ENCODE measurements around the gene UBE2M. TPM values are rescaled to one million over a fixed set of nuclear protein-coding genes. Genes with fewer than 3 reads are reported as not detected.
A peak's percentile ranks its signal among the peaks of the same experiment; 100 is the strongest.

Gene UBE2M
- total RNA-seq, 1 donor from 2014 or later: 57.4 TPM

DNA sequence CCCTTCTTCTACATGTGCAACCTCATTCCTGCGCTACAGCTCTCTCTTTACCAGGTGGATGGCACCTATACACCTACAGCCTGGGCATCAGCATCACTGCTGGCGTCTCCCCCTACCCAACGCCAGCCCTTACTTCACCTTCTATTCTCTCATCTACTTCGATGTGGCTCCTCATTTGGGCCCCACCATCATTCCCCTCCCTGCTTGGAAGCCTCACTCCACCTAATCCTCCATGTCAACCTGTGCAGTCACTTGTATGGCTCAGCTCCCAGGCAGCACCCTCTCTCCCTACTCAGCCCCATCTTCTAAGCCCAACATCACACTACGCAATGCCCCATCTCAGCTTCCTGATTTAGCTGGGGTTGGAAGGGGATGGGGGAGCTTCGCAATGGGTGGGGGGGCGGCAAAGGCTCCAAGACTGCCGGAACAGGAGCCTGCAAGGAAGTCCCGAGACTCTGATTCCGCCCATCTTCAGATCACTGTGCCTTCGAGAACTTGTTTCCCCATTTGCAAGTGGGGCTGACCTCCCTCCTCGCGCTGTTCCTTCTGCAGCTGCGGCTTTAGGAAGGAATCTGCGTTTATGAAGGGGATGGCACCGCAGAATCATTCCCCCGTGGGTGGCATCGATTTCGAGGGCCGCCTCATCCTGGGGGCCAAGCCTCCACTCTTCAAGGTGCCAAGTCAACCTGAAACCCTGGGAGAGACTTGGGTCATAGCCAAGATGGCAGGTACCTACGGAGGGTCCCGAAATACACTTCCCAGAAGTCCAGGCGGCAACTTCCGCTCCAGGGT is 13.8 kb upstream of the UBE2M start:
- intact Hi-C loops (cut with DNase I): no loop called here
- peak; percentile 55 for DNase-seq (ENCODE audit: low spot score)
- no peak for ATAC-seq

DNA sequence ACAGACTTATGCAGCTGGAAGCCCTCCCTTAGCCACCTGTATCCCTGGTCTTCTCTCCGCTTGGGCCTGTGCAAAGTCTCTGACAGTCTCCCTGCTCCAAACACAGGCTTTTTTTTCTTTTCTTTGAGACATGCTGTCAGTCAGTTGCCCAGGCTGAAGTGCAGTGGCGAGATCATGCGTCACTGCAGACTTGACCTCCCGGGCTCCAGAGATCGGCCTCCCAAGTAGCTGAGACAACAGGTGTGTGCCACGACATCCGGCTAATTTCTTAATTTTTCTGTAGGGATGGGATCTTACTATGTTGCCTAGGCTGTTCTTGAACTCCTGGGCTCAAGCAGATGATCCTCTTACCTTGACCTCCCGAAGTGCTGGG is 13.2 kb upstream of the UBE2M start:
- DNase-seq (ENCODE audit: low spot score) (peak; percentile 50), ATAC-seq (no peak)
- intact Hi-C loops (cut with DNase I): no loop called here

DNA sequence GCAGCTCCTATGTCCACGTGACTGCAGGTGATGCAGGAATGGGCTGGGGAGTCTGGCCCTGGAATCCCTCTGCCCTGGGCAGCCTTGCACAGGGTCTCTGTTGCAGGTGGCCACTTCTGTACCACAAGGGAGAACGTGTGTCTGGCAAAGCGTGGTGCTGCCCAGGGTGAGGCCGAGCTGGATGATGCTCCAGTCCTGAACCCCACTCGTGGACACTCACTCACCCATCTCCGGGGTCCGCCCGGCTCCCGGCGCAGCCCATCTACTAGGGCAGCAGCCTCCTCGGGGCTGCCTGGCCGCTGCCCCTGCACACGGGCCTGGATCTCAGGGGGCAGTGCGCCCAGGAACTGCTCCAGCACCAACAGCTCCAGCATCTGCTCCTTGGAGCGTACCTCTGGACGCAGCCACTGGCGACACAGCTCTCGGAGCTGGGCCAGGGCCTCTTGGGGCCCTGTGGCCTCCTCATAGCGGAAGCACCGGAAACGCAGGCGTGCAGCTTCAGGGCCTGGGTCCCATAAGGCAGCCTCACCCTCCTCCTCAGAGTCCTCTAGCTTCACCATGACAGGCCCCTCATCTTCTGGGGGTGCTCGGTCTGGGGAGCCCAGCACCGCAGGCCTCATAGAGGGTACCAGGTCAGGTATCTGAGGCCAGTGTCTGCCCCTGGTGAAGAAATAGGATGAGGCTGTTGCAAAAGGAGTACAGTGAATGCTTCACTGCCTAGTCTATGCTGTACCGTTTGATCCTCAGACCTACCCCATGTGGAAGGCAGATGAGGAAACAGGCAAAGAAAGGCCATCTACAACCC is 12.6 kb upstream of the UBE2M start:
- peak; percentile 61 for DNase-seq (ENCODE audit: low spot score)
- no peak for ATAC-seq
- intact Hi-C loops (cut with DNase I): no loop called here

DNA sequence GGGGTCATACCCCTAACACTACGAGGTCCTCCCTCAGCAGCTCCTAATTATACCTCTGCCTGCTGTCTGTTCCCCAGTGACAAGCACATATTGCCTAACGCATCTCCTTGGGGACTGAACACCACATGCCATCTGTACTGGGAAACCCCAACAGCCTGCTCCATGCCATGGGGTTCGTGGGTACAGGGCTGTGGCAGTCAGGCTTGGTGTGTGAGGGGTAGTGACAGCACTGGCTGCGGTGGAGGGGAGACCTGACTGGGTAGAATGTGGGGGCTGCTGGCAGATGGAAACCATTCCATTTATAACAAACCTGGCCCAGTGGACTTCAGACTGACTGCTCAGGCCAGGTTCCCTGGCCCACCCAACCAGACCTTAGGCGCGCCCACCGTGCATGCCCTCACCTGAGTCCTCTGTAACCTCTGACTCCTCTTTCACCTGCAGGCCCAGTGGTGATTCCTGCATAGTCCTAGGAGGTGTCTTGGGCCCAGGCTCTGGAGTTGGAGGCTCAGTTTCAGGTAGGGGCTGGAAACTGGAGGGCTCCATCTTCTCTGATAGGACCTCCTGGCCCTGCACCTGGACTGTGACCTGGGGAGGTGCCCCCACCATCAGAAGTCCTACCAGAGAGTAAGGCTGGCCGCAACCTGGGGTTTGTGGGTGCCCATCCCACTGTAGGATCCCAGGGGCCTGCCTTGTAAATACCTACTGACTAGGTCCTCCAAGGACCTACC is 11.7 kb upstream of the UBE2M start:
- ATAC-seq (no peak), DNase-seq (ENCODE audit: low spot score) (peak; percentile 54)
- intact Hi-C loops (cut with DNase I): no loop called here

DNA sequence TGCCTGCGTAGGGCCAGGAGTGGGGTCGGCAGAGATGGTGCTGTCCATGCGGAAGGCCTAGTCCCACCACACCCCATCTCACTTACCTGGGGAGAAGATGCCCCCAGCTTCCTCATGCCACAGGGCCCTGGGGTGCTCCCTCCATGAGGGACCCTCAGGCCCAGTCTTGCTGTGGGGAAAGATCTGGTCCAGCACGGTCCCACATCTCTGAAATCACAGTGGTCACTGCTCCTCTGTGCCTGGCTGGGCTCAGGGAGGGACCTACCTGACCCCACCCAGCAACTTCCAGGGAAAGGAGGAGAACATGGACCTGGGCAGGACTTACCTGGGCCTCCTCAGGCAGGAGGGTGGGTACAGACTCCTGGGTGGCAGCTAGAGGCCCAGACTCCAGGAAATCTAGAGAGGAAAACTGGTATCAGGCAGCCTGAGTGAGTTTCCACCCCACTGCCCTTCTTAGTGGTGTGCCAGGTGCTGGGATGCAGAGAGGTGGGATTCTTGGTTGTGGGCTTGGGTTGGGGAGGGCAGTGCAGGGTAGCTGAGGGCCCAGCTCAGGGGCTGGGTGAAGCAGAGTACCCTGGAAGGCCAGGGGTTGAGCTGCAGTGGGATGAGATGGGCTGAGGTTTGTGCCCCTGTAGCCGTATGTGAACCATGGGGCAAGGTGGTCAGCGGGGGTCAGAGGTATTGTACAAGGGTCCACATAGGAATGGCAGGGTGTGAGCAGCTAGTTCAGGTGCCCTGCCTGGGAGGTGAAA is 11.0 kb upstream of the UBE2M start:
- intact Hi-C loops (cut with DNase I): no loop called here
- DNase-seq (ENCODE audit: low spot score) (peak; percentile 52), ATAC-seq (no peak)

DNA sequence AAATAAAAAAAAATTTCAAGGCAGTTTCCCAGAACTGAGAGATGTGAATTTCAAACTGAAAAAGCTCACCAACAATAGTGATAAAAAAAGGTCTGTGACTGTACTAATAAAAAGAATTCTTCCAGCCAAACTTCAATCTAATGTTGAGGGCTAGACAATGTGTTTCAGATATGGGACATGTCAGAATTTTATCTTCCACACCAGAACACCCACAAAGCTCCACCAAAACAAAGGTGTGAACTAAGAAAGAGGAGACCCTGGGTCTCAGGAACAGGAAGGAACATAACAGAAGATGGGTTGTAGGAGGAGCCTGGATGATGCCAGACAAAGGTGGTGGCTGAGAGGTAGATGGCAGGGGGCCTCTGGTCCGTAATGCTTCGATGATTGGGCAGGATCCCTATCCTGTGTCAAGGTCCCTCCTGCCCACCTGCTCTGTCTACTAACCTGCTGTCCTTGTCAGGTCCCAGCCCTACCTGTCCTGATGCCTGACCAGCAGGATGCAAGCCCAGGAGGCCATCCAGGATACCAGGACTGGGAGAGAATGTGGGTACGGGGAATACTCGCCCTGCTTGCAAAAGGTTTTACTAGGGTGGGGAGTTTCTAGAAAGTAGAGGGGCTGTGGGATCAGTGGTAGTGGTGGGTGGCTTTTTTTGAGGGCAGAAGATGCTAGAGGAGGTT is 10.2 kb upstream of the UBE2M start:
- intact Hi-C loops (cut with DNase I): no loop called here
- ATAC-seq (no peak), DNase-seq (ENCODE audit: low spot score) (peak; percentile 39)

DNA sequence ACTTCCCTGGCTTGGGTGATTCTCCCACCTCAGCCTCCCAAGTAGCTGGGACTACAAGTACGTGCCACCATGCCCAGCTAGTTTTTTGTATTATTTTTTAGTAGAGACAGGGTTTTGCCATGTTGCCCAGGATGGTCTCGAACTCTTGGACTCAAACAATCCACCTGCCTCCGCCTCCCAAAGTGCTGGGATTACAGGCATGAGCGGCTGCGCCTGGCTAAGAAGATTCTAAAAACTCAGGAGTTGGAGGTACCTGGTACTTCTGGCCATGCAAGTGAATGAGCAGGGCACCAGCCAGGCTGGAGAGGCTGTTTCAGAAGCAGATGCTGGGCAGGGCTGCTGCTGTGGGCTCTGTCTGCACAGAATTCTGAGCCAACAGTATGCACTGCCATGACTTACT is 8.6 kb upstream of the UBE2M start:
- intact Hi-C loops (cut with DNase I): no loop called here
- peak; percentile 42 for DNase-seq (ENCODE audit: low spot score)
- no peak for ATAC-seq

DNA sequence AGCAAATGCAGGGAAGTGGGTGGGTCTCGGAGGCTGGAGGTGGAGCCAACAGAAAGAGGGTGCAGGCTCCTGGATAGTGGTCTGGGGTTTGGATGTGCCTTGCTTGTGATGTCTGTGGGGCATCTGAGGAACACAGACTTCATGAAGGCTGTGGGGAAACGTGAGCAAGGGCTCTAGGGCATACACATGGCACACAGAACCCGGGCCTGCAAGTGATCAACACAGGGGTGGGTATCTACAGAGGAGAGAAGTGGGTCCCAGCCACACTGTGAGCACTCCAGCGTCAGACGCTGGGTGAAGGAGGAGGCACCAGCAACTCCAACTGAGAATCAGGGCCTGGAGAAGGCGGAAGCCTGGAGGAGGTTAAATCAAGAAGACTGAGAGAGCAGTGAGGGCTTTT is 5.4 kb upstream of the UBE2M start:
- intact Hi-C loops (cut with DNase I): no loop called here
- ATAC-seq (no peak), DNase-seq (ENCODE audit: low spot score) (peak; percentile 56)

DNA sequence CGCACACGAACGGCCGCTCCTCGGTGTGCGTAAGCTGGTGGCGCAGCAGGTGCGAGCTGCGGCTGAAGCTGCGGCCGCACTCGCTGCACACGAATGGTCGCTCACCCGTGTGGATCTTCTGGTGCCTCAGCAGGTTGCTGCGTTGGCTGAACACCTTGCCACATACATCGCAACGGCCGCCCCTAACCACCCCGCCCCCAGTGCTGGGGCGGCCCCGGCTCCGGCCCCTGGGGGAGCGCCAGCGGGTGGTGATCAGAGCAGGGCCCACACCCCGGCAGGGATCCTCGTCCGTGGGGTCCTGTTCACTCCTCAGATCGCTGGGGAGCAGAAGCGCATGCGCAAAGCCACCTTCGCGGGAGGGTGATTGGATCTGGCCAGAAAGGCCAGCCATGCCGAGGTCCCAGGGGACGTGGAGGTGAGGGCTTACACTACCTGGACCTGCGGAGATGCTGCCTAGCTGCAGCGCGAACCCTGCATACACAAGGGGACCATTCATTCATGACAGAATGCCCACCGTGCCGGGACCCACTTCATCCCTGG is 4.7 kb upstream of the UBE2M start:
- intact Hi-C loops (cut with DNase I): no loop called here
- ATAC-seq (no peak), DNase-seq (ENCODE audit: low spot score) (peak; percentile 74)

DNA sequence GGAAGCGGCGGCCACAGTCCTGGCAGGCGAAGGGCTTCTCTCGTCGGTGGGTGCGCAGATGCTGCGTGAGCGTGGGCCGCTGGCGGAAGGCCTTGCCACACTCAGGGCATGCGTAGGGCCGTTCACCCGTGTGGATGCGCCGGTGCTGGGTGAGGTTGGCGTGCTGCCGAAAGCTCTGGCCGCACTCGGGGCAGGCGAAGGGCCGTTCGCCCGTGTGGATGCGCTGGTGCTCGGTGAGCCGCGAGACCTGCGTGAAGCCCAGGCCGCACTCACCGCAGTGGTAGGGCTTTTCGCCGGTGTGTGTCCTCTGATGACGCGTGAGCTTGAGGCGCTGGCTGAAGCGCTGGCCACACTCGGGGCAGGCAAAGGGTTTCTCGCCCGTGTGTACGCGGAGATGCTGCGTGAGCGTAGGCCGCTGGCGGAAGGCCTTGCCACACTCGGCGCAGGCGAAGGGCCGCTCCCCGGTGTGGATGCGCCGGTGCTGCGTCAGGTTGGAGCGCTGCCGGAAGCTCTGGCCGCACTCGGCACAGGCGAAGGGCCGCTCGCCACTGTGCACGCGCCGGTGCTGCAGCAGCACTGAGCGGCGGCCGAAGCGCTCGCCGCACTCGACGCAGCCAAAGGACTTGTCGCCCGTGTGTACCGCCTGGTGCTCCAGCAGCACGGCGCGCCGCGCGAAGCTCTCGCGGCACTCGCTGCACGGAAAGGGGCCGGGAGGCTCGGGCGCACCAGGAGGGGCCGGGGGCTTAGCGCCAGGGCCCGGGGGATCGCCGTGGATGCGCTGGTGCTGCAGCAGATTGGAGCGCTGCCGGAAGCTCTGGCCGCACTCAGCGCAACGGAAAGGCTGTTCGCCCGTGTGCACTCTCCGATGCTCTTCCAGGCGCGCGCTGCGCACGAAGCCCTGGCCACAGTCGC is 4.0 kb upstream of the UBE2M start:
- peak; percentile 73 for DNase-seq (ENCODE audit: low spot score)
- no peak for ATAC-seq
- intact Hi-C loops (cut with DNase I): no loop called here

DNA sequence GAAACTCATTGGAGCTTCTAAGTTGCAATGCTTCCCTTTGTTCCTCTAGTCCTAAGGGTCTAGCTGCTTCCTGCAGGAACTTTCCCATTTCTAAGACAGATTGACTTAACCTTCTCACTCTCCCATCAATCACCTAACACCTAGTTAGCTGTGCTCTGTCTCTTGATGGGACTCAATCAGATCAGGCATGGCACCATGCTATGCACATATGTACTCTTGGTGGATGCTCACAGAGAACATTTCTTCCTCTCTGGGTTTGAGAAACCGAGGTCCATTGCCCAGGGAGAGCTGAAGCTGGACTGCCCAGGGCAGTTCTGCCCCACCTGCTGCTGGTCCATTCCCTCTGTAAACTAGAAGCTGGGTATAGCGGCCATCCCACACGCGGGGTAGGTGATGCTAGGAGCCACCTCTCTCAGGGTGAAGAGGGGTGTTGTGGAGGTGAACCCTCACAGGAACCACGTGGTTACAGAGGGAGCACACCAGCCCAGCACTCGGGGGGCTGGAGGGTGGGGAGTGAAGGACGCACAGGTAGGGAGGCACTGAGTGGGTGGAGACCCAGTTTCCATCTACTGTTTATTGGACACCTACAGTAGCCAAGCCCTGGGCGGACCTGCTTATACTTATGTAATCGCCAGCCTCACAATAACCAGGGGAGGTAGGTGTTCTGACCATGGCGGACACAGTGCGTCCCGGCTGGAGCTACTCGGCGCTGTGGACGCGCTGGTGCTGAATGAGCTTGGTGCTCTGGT is 3.1 kb upstream of the UBE2M start:
- intact Hi-C loops (cut with DNase I): no loop called here
- ATAC-seq (no peak), DNase-seq (ENCODE audit: low spot score) (no peak)

DNA sequence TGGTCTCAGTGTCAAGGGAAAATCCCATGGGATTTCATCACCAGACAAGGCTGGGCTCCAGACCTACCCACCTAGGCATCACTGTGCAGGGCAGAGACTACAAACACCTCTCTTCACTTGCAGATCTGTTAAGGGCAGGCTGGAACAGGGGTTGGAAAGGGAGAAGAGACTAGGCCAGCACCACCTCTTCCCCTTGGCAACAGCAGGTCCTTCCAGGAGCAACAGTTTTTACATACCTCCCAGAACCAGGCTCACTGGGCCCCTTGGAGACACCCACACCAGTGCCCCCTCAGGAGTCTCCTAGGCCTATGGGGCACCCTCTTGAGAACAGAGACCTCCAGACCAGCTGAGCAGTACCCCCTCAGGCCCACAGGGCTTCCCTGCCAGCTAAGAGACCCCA is 2.5 kb upstream of the UBE2M start:
- intact Hi-C loops (cut with DNase I): no loop called here
- ATAC-seq (no peak), DNase-seq (ENCODE audit: low spot score) (no peak)

DNA sequence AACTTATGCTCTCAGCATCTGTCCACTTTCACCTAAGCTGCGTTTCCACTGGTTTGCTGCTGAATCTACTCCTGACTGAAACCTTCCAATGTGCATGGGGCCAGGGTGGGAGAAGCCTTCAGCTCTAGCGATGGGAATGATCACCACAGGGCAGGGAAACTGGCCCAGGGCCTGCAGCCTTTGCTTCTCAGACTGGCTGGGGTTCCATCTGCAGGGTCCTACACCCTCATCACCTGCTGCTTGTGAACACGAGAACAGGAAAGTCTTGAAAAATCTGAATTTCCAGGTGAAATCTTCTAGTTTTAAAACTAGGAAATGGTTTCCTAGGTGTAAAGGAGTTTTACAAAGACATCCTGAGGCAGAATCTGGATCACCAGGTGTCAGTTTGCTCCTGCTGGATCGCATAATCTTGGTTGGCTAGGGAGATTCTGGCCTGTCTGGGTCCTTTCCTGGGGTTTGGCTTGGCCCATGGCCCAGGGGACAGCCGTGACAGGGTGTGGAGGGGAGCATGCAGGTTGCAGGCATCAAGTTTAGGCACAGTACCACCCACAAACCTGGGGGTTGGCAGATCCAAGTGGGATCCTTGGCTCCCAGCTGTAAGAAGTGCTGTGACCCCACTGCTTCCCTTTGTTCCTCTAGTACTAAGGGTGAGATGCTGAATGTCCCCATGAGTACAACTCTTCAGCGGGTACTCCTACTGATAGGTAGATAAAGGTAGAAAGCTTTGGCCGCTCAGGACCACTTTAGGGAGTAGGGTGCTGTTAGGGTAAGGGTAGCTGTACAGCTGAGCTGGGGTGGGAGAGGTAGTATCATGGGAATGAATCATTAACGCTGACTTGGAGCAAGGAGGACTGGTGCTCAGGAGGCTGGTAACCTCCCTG is 1.8 kb upstream of the UBE2M start:
- intact Hi-C loops (cut with DNase I): no loop called here
- DNase-seq (ENCODE audit: low spot score) (no peak), ATAC-seq (no peak)

DNA sequence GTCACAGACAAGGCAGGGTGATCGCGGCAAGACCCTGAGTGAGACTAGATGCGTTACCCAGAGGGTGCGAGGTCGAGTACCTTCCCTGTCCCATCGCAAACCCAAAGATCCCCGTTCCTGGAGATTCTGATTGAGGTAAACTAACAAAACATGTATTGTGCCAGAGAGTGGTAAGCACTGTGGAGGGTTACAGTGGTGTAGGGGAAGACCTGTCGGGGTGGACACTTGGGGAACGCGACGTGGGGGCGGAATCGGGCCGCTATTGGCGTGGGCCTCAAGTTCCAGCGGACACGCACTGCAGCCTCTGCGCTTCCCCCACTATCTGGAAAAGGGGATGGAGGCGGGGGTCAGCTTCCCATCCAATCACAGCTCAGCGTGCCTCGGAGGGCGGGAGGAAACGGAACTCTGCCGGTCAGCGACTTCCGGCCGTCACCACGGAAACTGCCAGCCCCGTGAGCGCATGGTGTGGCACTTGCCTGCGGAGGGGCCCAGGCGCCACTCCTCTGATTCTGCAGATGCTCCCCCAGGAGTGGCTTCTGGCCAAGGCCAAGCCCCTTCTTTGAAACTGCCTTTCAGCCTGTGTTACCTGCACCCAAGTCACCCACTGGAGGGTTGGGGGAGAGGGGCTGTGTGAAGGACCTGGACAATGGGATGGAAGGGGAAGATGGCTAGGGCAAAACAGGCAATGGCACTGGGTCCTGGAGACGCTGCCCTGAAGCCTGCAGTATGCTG is 1.0 kb upstream of the UBE2M start:
- DNase-seq (ENCODE audit: low spot score) (peak; percentile 95), ATAC-seq (peak; percentile 83)
- intact Hi-C loops (cut with DNase I): no loop called here

DNA sequence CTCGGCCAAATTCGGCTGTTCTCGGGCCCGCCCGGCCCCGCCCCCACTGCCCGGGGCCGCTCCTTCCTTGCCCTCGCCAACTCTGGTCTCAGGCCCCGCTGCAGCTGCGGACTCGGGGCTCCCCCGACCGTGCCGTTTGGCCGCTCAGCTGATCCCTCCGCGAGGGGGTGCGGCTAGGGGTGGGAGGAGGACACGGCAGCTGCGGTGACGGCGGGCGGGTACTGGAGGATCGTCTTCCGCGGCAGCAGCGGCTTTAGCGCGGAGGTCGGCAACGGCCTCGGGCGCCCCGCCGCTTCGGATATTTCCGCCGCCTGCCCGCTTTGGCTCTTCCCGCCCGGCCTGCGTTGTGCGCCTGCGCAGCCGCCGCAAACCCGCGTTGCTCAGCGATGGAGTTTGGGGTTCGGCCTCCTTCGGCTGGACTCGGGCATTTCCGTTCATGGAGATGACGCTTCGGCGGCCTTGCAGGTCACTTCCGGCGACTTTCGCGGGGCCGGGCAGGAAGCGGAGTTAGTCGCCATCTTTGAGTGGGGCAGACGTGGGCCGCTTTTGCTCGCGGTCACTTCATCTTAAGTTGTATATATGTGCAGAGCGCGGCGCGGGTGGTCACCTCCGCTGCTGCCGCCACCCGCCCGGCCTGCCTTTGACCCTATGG is 338 bp upstream of the UBE2M start:
- intact Hi-C loops (cut with DNase I): no loop called here
- ATAC-seq (peak; percentile 89), DNase-seq (ENCODE audit: low spot score) (peak; percentile 100)
